ENCODE data around the gene SLC5A1.

GRCh38 chr22:32073262-32073661 lies 30.2 kb downstream of the SLC5A1 start:
- TF ChIP-seq, protein P1, sequence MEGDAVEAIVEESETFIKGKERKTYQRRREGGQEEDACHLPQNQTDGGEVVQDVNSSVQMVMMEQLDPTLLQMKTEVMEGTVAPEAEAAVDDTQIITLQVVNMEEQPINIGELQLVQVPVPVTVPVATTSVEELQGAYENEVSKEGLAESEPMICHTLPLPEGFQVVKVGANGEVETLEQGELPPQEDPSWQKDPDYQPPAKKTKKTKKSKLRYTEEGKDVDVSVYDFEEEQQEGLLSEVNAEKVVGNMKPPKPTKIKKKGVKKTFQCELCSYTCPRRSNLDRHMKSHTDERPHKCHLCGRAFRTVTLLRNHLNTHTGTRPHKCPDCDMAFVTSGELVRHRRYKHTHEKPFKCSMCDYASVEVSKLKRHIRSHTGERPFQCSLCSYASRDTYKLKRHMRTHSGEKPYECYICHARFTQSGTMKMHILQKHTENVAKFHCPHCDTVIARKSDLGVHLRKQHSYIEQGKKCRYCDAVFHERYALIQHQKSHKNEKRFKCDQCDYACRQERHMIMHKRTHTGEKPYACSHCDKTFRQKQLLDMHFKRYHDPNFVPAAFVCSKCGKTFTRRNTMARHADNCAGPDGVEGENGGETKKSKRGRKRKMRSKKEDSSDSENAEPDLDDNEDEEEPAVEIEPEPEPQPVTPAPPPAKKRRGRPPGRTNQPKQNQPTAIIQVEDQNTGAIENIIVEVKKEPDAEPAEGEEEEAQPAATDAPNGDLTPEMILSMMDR (IDR thresholded peaks at IDR 0.05): no peak
- no peak for TF ChIP-seq POLR2AphosphoS5 (IDR thresholded peaks at IDR 0.05)
